ENCODE results near the gene SETD3. TPM values are rescaled to one million over a fixed set of nuclear protein-coding genes. Genes with fewer than 3 reads are reported as not detected.

The SETD3 gene
- total RNA-seq, 1 donor from 2014 or later: 25.1 TPM

Other genes with a start within 250 kb of the SETD3 start
- gene BCL11B, start 208.7 kb downstream of the SETD3 start, total RNA-seq: 0.43 TPM
- gene CCNK, start 550 bp upstream of the SETD3 start, total RNA-seq: 13.8 TPM
- 25.0 TPM for gene CCDC85C, start 123.3 kb upstream of the SETD3 start, total RNA-seq
- 0.96 TPM for gene HHIPL1, start 164.3 kb upstream of the SETD3 start, total RNA-seq
- gene CYP46A1, start 203.4 kb upstream of the SETD3 start, total RNA-seq: 1.5 TPM

All from left lobe of liver (tissue), 1 donor.